HepG2 (cell line): ENCODE results near the gene PGPEP1. TPM values are rescaled to one million over a fixed set of nuclear protein-coding genes. Genes with fewer than 3 reads are reported as not detected.

Source experiments
- ATAC-seq: fragments of 200-7000 bp; cut with Tn5 transposase; 3 replicates; pipeline ENCODE4 v1.9.1; 2020; ENCODE audit warnings: mild to moderate bottlenecking, moderate library complexity
- BruUV-seq: library from RNA; stranded (reverse); fragments of 400-500 nt; replicated peaks from 2 replicates; lab custom pipeline; 2021; lab: Mats Ljungman, UMichigan
- CTCF ChIA-PET: fragments of 300-600 bp; formaldehyde crosslinking; extraction: SDS; loops from one replicate; lab custom pipeline; 2021; ENCODE audit warnings: low total read pairs, inconsistent platforms, low intra/inter-chr PET ratio; lab: Yijun Ruan, JAX
- POLR2A ChIA-PET: fragments of 350-600 bp; sonication (Branson Sonifier 250); formaldehyde crosslinking; loops from one replicate; lab custom pipeline; 2020; ENCODE audit warnings: antibody characterized with exemption, inconsistent platforms; lab: Yijun Ruan, JAX
- DNase-seq: peaks from one replicate; pipeline ENCODE4 v3.0.0-alpha.2; 2015; ENCODE audit warnings: low spot score
- FAIRE-seq: peaks from 3 replicates; lab custom pipeline; 2011; peaks lifted over from hg19 to GRCh38; lab: Jason Lieb, UNC
- H2AFZ ChIP-seq: one replicate; pipeline ENCODE4 v1.6.1; 2011; ENCODE audit warnings: low read length, inconsistent platforms
- H3K27ac ChIP-seq: fragments of 300-600 bp; 3 replicates; pipeline ENCODE4 v1.8.0; 2011; ENCODE audit warnings: mixed run types, mild to moderate bottlenecking, mixed read lengths, low read length, inconsistent platforms; ENCODE audit not compliant: insufficient read depth; ENCODE audit errors: extremely low read length
- H3K27me3 ChIP-seq, 2 experiments: fragments of 200-600 bp in 1 of 2; 2 replicates in 1 of 2; 3 replicates in 1 of 2; pipeline versions ENCODE4 v1.6.0 to v1.8.0; 2011; ENCODE audit warnings: low read length in 2 of 2, mild to moderate bottlenecking in 2 of 2, moderate library complexity in 2 of 2, inconsistent platforms in 1 of 2; ENCODE audit not compliant: insufficient read depth in 2 of 2, control insufficient read depth in 1 of 2
- H3K36me3 ChIP-seq, 2 experiments: fragments of 200-600 bp in 1 of 2; replicated peaks in 1 of 2; 2 replicates in 1 of 2; 3 replicates in 1 of 2; pipeline versions ENCODE4 v1.5.1 to v1.8.0; 2011; ENCODE audit warnings: low read length in 2 of 2, inconsistent platforms in 1 of 2; ENCODE audit not compliant: insufficient read depth in 2 of 2, control insufficient read depth in 1 of 2
- H3K4me1 ChIP-seq: 2 replicates; pipeline ENCODE4 v1.5.1; 2012; ENCODE audit warnings: low read length, inconsistent platforms; ENCODE audit not compliant: insufficient read depth
- H3K4me2 ChIP-seq: 2 replicates; pipeline ENCODE4 v1.6.0; 2011; ENCODE audit warnings: low read depth, low read length, inconsistent platforms
- H3K4me3 ChIP-seq, 3 experiments: fragments of 200-600 bp in 1 of 3; sonication (generic), shearing (Covaris generic) in 1 of 3; replicated peaks in 1 of 3; 2 replicates each; pipeline ENCODE4 v1.5.1; 2011 to 2016; ENCODE audit warnings: low read length in 3 of 3, inconsistent platforms in 2 of 3, low read depth in 2 of 3, mild to moderate bottlenecking in 2 of 3, control low read depth in 1 of 3, mixed read lengths in 1 of 3; ENCODE audit not compliant: insufficient read depth in 1 of 3
- H3K79me2 ChIP-seq: one replicate; pipeline ENCODE4 v1.6.1; 2011; ENCODE audit warnings: low read length, inconsistent platforms; ENCODE audit not compliant: insufficient read depth
- H3K9ac ChIP-seq: 2 replicates; pipeline ENCODE4 v1.6.0; 2011; ENCODE audit warnings: mild to moderate bottlenecking, low read depth, low read length, inconsistent platforms; ENCODE audit not compliant: insufficient read depth
- H3K9me3 ChIP-seq: 2 replicates; pipeline ENCODE4 v1.5.1; 2012; ENCODE audit warnings: mild to moderate bottlenecking, low read length
- H4K20me1 ChIP-seq: 2 replicates; pipeline ENCODE4 v1.6.0; 2011; ENCODE audit warnings: inconsistent platforms, mild to moderate bottlenecking, low read length, moderate library complexity; ENCODE audit not compliant: insufficient read depth
- RFXAP ChIP-seq: sonication (generic); formaldehyde crosslinking; IDR thresholded peaks from 2 replicates; pipeline ENCODE4 v1.4.0; 2020; ENCODE audit warnings: missing genetic modification reagents, borderline replicate concordance
- ZBTB33 ChIP-seq: sonication (generic); formaldehyde crosslinking; IDR thresholded peaks from 2 replicates; pipeline ENCODE4 v1.4.0; 2020; ENCODE audit warnings: missing genetic modification reagents
- ZBTB38 ChIP-seq: sonication (generic); formaldehyde crosslinking; IDR thresholded peaks from 2 replicates; pipeline ENCODE4 v1.5.1; 2020; ENCODE audit warnings: mild to moderate bottlenecking, missing genetic modification reagents
- WGBS: methylation state at CpG from one replicate; pipeline ENCODE4 v1.1.6; 2017; ENCODE audit warnings: low lambda C conversion rate; 5-methylcytosine and 5-hydroxymethylcytosine counted together
- in situ Hi-C: cut with HindIII; loops from 2 replicates; pipeline ENCODE4 v1.10.0; 2017; ENCODE audit warnings: low pct_unique_long_range_greater_than_20kb; ENCODE audit not compliant: extremely low pct_ligation_motif_present
- intact Hi-C: fragments of 100-400 bp; cut with micrococcal nuclease; formaldehyde crosslinking; loops from one replicate; pipeline ENCODE4 v1.10.0; 2022; ENCODE audit not compliant: unreplicated experiment
- polyA plus RNA-seq, 8 experiments: library from polyadenylated mRNA; depleted of rRNA in 3 of 8; stranded (reverse) in 7 of 8; unstranded in 1 of 8; fragments of >200 nt; fragmentation: Illumina TruSeq in 4 of 8; extraction: Trizol in 4 of 8; gene quantifications; 2 replicates each; pipeline versions ENCODE4 v1.2.1 to v1.2.3, GENCODE V29; 2011 to 2016; ENCODE audit warnings: low read depth in 4 of 8, missing spikeins in 1 of 8, mixed read lengths in 1 of 8; ENCODE audit not compliant: insufficient read depth in 1 of 8
- total RNA-seq, 5 experiments: library from RNA; depleted of rRNA; stranded (reverse); fragments of >200 nt; fragmentation: Illumina TruSeq; extraction: Trizol; gene quantifications; 2 replicates each; pipeline ENCODE4 v1.2.3, GENCODE V29; 2016; ENCODE audit warnings: low read depth in 1 of 5
- TF ChIP-seq, protein P1 (sequence below): sonication (generic); formaldehyde crosslinking; IDR thresholded peaks from 2 replicates; pipeline ENCODE4 v1.5.1; 2020; ENCODE audit warnings: mild to moderate bottlenecking, missing genetic modification reagents, moderate library complexity

The PGPEP1 gene
- total and polyA plus RNA-seq, 2 of the 13 experiments (the other 11 are each of a cell fraction or from before 2014, with no cell fraction given) = 53.1 to 56.6 TPM

DNA sequence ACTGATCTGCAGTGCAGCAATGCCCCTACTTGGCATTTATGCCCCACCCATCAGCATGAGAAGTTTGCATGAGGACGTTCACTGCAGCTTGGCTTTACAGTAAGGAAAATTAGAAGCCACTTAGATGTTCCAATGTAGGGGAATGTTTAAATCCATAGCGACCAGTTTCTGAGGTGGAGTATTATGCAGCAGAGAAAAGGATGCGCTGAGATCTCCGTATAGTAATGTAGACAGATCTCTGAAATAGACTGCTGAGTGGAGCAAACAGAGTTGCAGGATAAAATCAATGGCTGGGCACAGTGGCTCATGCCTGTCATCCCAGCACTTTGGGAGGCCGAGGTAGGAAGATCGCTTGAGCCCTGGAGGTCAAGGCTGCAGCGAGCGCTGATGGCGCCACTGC lies 10.1 kb downstream of the PGPEP1 start:
- peaks cover 7% of the 10 kb centered on the region for H3K79me2 ChIP-seq
- POLR2A ChIA-PET = interaction anchor here (0.6 to 2.1 kb wide), 4 partner anchors 9 to 36 kb away, joined by 3 to 18 read pairs (median 4); partner anchors contain the start of gene GDF15
- ATAC-seq = no peak
- peaks cover 18% of the 10 kb centered on the region; the same call in 1 of the 2 replicates for H3K4me1 ChIP-seq
- CTCF ChIA-PET = interaction anchor here (1.5 to 3.2 kb wide), 3 partner anchors 37 to 59 kb away, joined by 6 to 31 read pairs (median 20); partner anchors contain the start of gene GDF15
- no peak overlapping the region for H2AFZ ChIP-seq
- H3K36me3 ChIP-seq = peaks cover 12 to 18% of the 10 kb centered on the region in 2 experiments
- no peak for DNase-seq
- BruUV-seq = TSS peak; percentile 49
- H3K27ac ChIP-seq = no peak overlapping the region
- H3K4me3 ChIP-seq = no peak overlapping the region
- no peaks in the 10 kb centered on the region for H3K27me3 ChIP-seq
- intact Hi-C loops = no loop called here
- H3K9ac ChIP-seq = no peak overlapping the region
- in situ Hi-C loops = no loop called here
- H4K20me1 ChIP-seq = peaks cover 2% of the 10 kb centered on the region; the same call in 1 of the 2 replicates
- 89% methylated on average over 9 of the region's 9 CpGs for WGBS
- no peak for TF ChIP-seq RFXAP (CRISPR knock-in tag)
- TF ChIP-seq, protein P1, sequence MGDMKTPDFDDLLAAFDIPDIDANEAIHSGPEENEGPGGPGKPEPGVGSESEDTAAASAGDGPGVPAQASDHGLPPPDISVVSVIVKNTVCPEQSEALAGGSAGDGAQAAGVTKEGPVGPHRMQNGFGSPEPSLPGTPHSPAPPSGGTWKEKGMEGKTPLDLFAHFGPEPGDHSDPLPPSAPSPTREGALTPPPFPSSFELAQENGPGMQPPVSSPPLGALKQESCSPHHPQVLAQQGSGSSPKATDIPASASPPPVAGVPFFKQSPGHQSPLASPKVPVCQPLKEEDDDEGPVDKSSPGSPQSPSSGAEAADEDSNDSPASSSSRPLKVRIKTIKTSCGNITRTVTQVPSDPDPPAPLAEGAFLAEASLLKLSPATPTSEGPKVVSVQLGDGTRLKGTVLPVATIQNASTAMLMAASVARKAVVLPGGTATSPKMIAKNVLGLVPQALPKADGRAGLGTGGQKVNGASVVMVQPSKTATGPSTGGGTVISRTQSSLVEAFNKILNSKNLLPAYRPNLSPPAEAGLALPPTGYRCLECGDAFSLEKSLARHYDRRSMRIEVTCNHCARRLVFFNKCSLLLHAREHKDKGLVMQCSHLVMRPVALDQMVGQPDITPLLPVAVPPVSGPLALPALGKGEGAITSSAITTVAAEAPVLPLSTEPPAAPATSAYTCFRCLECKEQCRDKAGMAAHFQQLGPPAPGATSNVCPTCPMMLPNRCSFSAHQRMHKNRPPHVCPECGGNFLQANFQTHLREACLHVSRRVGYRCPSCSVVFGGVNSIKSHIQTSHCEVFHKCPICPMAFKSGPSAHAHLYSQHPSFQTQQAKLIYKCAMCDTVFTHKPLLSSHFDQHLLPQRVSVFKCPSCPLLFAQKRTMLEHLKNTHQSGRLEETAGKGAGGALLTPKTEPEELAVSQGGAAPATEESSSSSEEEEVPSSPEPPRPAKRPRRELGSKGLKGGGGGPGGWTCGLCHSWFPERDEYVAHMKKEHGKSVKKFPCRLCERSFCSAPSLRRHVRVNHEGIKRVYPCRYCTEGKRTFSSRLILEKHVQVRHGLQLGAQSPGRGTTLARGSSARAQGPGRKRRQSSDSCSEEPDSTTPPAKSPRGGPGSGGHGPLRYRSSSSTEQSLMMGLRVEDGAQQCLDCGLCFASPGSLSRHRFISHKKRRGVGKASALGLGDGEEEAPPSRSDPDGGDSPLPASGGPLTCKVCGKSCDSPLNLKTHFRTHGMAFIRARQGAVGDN (CRISPR knock-in tag) = peak; percentile 15; the same call in 1 of the 2 replicates
- TF ChIP-seq ZBTB38 (CRISPR knock-in tag) = 0 out of 2 replicates have a peak, but pooled peaks have one; percentile 33
- TF ChIP-seq ZBTB33 = peak; percentile 77; the same call in 1 of the 2 replicates
- no peak for FAIRE-seq
- H3K4me2 ChIP-seq = no peak overlapping the region
- no peaks in the 10 kb centered on the region for H3K9me3 ChIP-seq
